Stimulated activated CD8-positive, alpha-beta memory T cell treated with anti-CD3 and anti-CD28 coated beads, Interleukin-15, amount 100 ng/mL, for 48 hours (primary cell): Measurements from ENCODE around the gene SYNDIG1.
"Not testable (repeated sequence)": the region's sequence is repeated elsewhere in the genome, so short reads cannot be mapped to it uniquely, and the experiment has no call there.

Experiments
- DNase-seq, 2 donors: peaks; one replicate each; pipeline ENCODE4 v3.0.0-alpha.2; 2020; ENCODE audit warnings: low read depth in 2 of 2

Gene SYNDIG1

GRCh38 chr20:24608926-24609667 is 139.7 kb downstream of the SYNDIG1 start:
- DNase-seq: no peak

- no peak for DNase-seq
Observed at GRCh38 chr20:24609757-24610156, 140.3 kb downstream of the SYNDIG1 start.

DNA sequence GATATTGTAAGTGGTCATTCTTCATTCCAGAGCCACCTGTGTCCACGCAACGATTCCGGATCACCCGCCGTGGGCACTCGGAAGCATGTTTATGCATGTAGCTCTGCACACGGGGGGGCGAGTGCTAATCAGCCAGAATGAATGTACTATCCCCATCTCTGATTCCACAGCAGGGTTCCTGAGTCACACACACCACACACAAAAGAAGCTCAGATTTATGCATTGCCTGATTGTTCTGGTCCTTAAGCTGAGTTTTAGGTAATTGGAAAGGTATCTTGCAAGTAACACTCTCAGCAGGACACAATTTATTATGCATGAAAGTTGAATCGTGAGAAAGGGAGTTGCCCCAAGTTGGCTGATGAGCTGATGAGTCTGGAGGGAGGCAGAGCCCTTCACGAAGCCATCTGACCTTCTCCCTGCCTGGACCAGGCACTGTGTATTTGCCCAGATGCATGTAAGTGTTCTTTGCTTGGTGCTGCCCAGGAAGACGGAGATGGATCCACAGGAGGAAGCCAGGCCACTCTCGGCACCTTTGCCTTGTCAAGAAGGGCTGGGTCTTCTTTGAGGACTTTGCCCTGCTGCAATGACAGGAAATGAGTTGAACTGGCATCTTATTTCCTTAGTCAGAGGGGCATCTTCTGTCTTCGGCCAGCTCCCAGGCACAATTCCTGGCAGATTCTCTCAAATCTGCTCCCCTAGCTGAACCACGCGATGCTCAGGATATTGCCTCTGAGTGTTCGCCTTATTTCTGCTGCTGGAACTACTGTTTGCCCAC is 141.1 kb downstream of the SYNDIG1 start:
- no peak for DNase-seq

- no peak for DNase-seq
Observed at GRCh38 chr20:24611360-24612140, 142.1 kb downstream of the SYNDIG1 start.

GRCh38 chr20:24612799-24613775 is 143.7 kb downstream of the SYNDIG1 start:
- DNase-seq: no peak

DNA sequence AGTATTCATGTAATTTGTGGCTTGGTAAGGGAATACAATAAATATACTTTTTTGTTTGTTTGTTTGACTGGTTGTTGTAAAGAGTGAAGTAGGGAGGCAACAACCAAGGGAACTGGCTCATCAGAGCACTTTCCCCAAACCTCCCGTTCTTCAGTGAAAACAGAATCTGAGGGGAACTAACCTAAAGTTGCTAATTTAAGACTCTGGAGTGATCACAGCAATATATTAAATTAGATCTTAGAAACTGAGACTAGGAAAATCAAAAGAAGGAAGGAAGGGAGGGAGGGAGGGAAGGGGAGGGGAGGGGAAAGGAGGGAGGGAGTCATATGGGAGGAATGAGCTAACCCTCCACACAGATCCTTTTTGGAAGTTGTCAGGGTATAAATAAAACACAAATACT is 144.9 kb downstream of the SYNDIG1 start:
- DNase-seq: no peak

GRCh38 chr20:24615353-24615752 is 145.9 kb downstream of the SYNDIG1 start:
- DNase-seq: no peak

DNA sequence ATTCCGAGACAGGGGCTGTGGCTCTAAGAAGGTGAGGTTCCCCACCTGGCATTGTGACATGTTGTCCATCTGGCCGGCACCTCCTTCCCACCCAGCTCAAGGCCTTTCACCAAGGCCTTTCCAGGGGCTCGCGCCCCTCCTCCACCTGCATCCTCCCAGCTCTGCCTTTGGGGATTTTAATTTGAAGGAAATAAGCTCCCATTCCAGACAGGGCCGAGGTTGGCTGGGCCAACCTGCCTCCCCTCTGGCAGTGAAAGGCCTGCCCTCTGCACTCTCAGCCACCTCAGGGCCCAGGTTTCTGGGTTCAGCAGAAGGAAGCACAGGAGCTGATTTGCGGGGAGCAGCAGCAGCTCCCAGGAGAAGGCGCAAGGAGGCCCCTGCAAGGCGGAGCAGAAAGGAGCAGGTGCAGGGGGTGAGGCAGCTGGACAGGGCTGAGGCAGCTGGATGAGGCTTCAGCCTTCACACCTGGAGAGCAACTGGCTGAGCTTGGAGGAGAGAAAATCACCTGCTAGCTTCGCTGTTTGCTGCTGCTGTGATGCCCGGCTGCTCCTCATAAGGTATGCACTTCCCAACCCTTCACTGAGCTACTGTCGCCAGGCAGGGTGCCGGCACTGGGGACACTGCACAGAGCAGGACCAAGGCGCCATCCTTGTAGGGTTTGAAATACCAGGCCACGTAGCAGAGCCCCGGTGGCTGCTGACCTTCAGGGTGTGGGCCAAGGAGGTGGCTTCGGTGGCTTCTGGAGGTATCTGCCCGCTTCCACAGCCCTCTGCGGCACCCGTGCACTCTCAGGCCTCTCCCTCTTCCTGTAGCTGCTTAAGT is 147.0 kb downstream of the SYNDIG1 start:
- no peak for DNase-seq

GRCh38 chr20:24617080-24617432 is 147.6 kb downstream of the SYNDIG1 start:
- DNase-seq: no peak

GRCh38 chr20:24617757-24618450 is 148.5 kb downstream of the SYNDIG1 start:
- no peak for DNase-seq

DNA sequence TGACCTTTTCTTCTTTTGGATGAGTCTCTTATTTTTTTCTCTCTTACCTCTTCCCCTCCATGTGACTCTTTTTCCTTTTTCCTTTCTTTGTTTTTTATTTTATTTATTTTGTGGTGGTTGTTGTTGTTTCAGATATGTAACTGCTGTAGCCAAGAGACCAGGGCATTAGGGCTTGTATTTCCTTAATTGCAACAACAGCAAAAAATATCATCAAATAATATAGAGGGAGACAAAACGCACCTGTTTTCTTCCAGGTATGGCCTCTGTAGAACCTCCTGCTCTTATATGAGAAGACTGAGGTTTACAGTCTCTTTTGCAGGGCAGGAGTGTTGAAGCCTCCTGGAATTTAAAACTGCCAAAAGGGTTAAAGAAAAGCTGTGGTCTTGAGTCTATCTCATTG is 149.3 kb downstream of the SYNDIG1 start:
- no peak for DNase-seq

GRCh38 chr20:24619212-24619611 is 149.8 kb downstream of the SYNDIG1 start:
- DNase-seq: no peak

GRCh38 chr20:24620937-24621519 is 151.6 kb downstream of the SYNDIG1 start:
- no peak for DNase-seq

DNA sequence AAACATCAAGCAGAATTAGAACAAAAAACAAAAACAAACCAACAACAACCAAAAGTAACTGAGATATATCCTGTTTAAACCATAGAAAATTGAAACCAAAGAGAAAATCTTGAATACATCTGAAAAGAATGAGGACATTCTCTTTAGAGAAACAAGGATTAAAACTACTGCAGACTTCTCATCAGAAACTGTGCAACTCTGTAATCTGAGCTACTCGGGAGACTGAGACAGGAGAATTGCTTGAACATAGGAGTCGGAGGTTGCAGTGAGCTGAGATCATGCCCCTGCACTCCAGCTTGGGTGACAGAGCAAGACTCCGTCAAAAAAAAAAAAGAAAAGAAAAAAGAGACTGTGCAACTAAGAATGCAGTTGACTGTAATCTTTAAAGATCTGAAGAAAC is 153.4 kb downstream of the SYNDIG1 start:
- DNase-seq: no peak

DNA sequence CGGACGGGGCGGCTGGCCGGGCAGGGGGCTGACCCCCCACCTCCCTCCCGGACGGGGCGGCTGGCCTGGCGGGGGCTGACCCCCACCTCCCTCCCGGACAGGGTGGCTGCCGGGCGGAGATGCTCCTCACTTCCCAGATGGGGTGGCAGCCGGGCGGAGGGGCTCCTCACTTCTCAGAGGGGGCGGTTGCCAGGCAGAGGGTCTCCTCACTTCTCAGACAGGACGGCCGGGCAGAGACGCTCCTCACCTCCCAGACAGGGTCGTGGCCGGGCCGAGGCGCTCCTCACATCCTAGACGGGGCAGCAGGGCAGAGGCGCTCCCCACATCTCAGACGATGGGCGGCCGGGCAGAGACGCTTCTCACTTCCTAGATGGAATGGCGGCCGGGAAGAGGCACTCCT is 156.7 kb downstream of the SYNDIG1 start:
- not testable (repeated sequence) for DNase-seq

GRCh38 chr20:24627291-24627690 is 157.9 kb downstream of the SYNDIG1 start:
- no peak for DNase-seq

DNA sequence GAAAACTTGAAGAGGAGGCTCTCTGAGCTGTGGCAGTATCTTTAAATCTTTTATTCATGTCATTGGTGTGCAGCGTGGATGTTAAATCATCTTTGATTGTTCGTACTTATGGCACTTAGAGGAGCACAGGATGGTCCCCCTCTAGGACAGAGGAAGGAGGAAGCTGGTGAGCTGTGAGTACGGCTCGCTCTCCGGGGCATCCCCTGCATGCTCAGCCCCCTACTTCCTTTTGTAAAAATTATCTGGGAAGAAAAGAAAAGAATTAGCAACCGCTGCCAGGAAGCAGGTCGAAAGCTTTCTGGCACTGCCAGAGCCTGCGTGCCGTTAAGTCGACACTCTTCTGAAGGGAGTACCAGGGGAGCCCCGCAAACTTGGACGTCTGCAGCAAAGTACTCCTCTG is 158.5 kb downstream of the SYNDIG1 start:
- no peak for DNase-seq

GRCh38 chr20:24628985-24629384 is 159.6 kb downstream of the SYNDIG1 start:
- DNase-seq: no peak

- no peak for DNase-seq
Observed at GRCh38 chr20:24629668-24630067, 160.2 kb downstream of the SYNDIG1 start.
